NB4 (cell line): Measurements from ENCODE around the gene THAP9.

ENCODE experiments used
- DNase-seq: peaks from one replicate; pipeline ENCODE4 v3.0.0; 2010; ENCODE audit warnings: low read depth
- H3K4me3 ChIP-seq: one replicate; pipeline ENCODE4 v1.5.1; 2011; ENCODE audit warnings: mild to moderate bottlenecking, low read depth, low read length, moderate library complexity
- CTCF ChIP-seq: IDR thresholded peaks from one replicate; pipeline ENCODE4 v1.5.1; 2012; ENCODE audit warnings: low read depth, low read length
- MAX ChIP-seq: IDR thresholded peaks from 2 replicates; pipeline ENCODE4 v1.6.1; 2011; ENCODE audit warnings: low read depth, low read length
- MYC ChIP-seq: IDR thresholded peaks from 2 replicates; pipeline ENCODE4 v1.6.1; 2011; ENCODE audit warnings: low read depth, low read length
- POLR2A ChIP-seq: IDR thresholded peaks from 2 replicates; pipeline ENCODE4 v1.6.1; 2011; ENCODE audit warnings: mild to moderate bottlenecking; ENCODE audit not compliant: insufficient read length; ENCODE audit errors: extremely low read depth

The THAP9 gene

GRCh38 chr4:82891707-82892466, 8.6 kb upstream of the THAP9 start:
- DNase-seq, result peak; percentile 35
- TF ChIP-seq MYC (no peak), CTCF (no peak), MAX (no peak), POLR2A (no peak)
- peak overlapping the region; percentile 68 for H3K4me3 ChIP-seq

- no peak for DNase-seq
- no peak overlapping the region for H3K4me3 ChIP-seq
- no peak for TF ChIP-seq POLR2A
- no peak for TF ChIP-seq CTCF
- no peak for TF ChIP-seq MYC
- TF ChIP-seq MAX, result no peak
Measured at GRCh38 chr4:82892467-82892802, 8.1 kb upstream of the THAP9 start.

GRCh38 chr4:82893942-82894341, 6.6 kb upstream of the THAP9 start:
- no peak for TF ChIP-seq POLR2A
- no peak for TF ChIP-seq CTCF
- no peak for TF ChIP-seq MYC
- no peak for TF ChIP-seq MAX

GRCh38 chr4:82896755-82897154, 3.8 kb upstream of the THAP9 start:
- TF ChIP-seq POLR2A, result no peak
- TF ChIP-seq MAX, result no peak
- no peak for TF ChIP-seq CTCF
- TF ChIP-seq MYC, result no peak
- no peak for DNase-seq
- peak overlapping the region; percentile 97 for H3K4me3 ChIP-seq

More at GRCh38 chr4:82893942-82894341, 6.6 kb upstream of the THAP9 start:
- DNase-seq, result no peak
- H3K4me3 ChIP-seq, result no peak overlapping the region

- peak overlapping the region; percentile 97 for H3K4me3 ChIP-seq
- TF ChIP-seq CTCF (peak; percentile 15), POLR2A (no peak)
- DNase-seq, result peak; percentile 49
Measured at GRCh38 chr4:82898322-82899243, 2.0 kb upstream of the THAP9 start.
